G401 (cell line): Measurements from ENCODE around the gene ZNF764. TPM values are rescaled to one million over a fixed set of nuclear protein-coding genes. Genes with fewer than 3 reads are reported as not detected.
A peak's percentile ranks its signal among the peaks of the same experiment; 100 is the strongest.
"Not testable (repeated sequence)": the region's sequence is repeated elsewhere in the genome, so short reads cannot be mapped to it uniquely, and the experiment has no call there.

ENCODE experiments used
- DNase-seq: peaks from one replicate; pipeline ENCODE4 v3.0.0-alpha.2; 2015; ENCODE audit warnings: low spot score
- in situ Hi-C: cut with HindIII; loops from 2 replicates; pipeline ENCODE4 v1.10.0; 2016; ENCODE audit warnings: low sequenced_read_pairs, mixed read lengths
- total RNA-seq: library from RNA; depleted of rRNA; stranded (reverse); fragments of >200 nt; shearing (Covaris generic); gene quantifications from 2 replicates; pipeline ENCODE4 v1.2.3, GENCODE V29; 2014; rRNA removed

The ZNF764 gene
- total RNA-seq = 5.3 and 9.5 TPM in 2 replicates

DNA sequence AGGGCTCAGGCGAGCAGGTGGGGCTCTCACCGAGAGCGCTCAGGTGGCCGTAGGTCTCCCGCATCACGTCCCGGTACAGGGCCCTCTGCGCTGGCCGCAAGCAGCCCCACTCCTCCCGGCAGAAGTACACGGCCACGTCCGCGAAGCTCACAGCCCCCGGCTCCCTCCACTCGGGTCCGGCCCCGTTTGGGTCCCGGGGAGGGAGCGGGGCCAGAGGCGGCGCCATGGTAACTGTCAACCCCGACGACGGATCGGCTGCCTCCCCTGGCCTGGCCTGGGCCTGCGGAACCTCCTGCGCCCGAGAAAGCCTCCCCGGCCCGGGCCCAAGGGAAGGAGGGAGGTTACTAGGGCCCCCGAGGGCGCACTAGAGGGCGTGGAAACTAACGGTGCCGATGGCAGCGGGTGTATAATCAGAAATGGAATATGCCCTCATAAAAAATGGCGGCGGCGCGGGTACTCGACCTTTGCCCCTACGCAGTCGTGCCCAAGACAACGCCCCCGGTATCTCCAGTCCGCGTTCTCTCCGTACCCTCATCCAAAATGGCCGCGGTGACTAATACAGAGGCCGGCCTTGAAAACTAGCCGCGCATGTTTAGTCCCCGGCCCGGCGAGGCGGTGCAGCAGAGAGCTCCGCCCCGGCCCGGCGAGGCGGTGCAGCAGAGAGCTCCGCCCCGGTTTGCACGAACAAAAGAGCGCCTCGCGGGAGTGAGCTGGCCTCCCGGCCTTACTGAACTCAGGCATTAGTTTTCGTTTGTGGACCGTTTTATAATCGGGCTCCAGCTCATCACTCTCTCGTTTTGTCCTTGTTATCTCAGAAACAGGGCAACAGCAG lies at the start of gene ZNF764:
Gene ZNF764 (minus strand): TSS at position 418 of the 832 bp plus-strand sequence. CDS start 192 bp downstream, at position 226.
- in situ Hi-C loops = no loop called here
- peak; percentile 99 for DNase-seq

DNA sequence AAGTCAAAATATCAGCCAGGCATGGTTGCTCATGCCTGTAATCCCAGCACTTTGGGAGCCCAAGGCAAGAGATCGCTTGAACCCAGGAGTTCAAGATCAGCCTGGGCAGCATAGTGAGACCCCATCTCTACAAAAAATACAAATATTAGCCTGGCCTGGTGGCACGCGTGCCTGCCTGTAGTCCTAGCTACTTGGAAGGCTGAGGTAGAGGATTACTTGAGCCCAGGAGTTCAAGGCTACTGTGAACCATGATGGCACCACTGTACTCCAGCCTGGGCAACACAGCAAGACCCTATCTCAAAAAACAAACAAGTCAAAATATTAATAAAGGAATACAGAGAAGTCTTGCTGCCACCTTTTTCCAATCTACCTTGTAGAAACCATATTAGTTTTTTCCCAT lies 47.8 kb upstream of the ZNF764 start:
- in situ Hi-C loops = no loop called here
- no peak for DNase-seq

DNA sequence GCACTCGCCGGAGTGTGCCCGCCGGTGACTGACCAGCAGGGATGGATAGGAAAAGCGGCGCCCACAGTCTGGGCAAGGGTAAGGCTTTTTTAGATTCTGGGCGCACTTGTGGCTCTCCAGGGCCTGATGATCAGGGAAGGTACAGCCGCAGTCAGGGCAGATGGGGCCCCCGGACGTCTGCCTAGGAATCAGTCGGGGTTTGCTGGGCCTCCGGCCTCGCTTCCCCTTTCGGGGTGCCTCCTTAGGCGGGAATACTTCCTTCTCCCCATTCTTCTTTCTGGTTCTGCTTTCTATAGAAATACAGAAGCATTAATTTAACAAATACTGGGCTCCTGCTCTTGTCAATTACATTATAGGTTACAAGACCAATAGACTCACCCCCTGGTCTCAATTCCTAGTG lies 47.0 kb upstream of the ZNF764 start:
- DNase-seq = no peak
- in situ Hi-C loops = no loop called here

DNA sequence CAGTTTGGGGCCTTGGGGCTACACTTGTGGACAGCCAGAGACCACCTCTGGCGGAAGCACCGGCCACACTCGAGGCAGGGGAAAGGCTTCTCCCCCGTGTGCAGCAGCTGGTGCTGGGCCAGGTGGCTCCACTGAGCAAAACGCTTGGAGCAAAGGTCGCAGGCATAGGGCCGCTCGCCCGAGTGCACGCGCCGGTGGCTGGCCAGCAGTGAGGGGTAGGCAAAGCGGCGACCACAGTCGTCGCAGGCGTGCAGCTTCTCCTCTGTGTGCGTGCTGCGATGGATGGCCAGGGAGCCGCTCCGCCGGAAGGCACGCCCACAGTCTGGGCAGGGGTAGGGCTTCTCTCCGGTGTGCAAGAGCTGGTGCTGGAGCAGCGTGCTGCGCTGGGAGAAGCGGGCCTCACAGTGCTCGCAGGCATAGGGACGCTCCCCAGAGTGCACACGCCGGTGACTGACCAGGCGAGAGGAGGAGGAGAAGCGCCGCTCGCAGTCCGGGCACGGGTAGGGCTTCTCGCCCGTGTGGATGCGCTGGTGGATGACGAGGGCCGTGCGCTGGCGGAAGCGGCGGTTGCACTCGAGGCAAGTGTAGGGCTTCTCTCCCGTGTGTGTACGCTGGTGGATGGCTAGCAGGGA lies 46.3 kb upstream of the ZNF764 start:
- in situ Hi-C loops = no loop called here
- no peak for DNase-seq

- no peak for DNase-seq
- in situ Hi-C loops = no loop called here
These were observed 45.8 kb upstream of the ZNF764 start for GRCh38 chr16:30603945-30604315.

GRCh38 chr16:30602616-30603277 lies 44.6 kb upstream of the ZNF764 start:
- no peak for DNase-seq
- in situ Hi-C loops = no loop called here

- in situ Hi-C loops = no loop called here
- no peak for DNase-seq
These were observed 43.8 kb upstream of the ZNF764 start for GRCh38 chr16:30601966-30602365.

GRCh38 chr16:30600929-30601328 lies 42.8 kb upstream of the ZNF764 start:
- no peak for DNase-seq
- in situ Hi-C loops = no loop called here

GRCh38 chr16:30600215-30600614 lies 42.0 kb upstream of the ZNF764 start:
- DNase-seq = no peak
- in situ Hi-C loops = no loop called here

- no peak for DNase-seq
- in situ Hi-C loops = no loop called here
These were observed 34.7 kb upstream of the ZNF764 start for GRCh38 chr16:30592871-30593270.

DNA sequence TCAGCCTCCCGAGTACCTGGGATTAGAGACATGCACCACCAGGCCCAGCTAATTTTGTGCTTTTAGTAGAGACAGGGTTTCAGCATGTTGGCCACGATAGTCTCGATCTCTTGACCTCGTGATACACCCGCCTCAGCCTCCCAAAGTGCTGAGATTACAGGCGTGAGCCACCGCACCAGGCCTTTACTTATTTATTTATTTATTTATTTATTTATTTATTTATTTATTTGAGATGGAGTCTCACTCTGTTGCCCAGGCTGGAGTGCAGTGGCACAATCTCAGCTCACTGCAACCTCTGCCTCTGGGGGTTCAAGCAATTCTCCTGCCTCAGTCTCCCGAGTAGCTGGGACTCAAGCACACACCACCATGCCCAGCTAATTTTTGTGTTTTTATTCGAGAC lies 32.7 kb upstream of the ZNF764 start:
- DNase-seq = not testable (repeated sequence)

DNA sequence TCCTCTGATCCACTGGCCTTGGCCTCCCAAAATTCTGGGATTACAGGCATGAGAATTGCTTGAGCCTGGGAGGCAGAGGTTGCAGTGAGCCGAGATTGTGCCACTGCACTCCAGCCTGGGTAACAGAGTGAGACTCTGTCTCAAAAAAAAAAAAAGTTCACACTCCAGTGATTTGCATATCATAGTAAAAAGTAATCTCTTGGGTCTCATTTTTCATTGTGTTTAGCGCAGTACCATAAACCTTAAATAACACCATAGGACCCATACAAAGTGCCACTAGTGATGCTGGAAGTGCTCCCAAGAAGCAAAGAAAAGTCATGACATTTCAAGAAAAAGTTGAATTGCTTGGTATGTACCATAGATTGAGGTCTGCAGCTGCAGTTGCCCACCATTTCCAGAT lies 31.4 kb upstream of the ZNF764 start:
- in situ Hi-C loops, DNase-seq: not testable (repeated sequence)

More for the DNA sequence above, 32.7 kb upstream of the ZNF764 start:
- in situ Hi-C loops = not testable (repeated sequence)

- DNase-seq = no peak
- in situ Hi-C loops = no loop called here
These were observed 30.5 kb upstream of the ZNF764 start for GRCh38 chr16:30588651-30589050.

DNA sequence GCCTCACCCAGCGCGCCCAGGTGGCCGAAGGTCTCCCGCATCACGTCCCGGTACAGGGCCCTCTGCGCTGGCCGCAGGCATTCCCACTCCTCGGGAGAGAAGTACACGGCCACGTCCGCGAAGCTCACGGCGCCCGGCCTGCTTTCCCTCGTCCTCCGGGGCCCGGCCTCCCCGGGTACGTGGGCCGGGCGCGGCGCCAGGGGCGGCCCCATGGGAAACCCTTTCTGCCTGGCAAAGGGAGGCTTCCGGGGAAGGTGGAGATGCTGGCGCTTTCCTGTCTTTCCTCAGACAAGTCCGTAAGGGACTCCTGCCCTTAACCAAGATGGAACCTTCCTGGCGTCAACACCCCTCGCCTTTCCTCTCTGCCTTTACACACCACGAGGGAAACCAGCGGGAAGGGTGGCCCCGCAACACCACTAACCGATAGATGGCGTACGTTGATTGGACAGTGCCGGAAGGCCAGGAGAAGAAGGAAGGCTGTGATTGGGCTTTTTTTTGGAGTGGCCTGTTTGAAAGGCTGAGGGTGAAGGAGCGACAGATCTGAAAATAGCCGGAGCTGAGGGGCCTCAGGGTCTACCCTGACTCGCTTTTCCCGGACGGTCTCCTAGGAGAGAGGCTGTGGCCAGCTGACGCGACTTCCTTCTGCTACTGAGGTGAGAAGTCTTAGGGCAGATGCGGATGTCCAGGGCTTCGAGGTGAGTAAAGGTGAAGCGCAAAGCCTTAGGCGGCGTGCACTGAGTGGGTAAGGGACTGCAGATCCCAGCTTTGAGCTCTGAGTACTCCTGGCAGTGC lies 27.4 kb upstream of the ZNF764 start, which contains the start of gene ZNF785:
Gene ZNF785 (minus strand): TSS at position 298 of the 792 bp plus-strand sequence. CDS start 86 bp downstream, at position 212.
- in situ Hi-C loops = no loop called here
- DNase-seq = peak; percentile 99

DNA sequence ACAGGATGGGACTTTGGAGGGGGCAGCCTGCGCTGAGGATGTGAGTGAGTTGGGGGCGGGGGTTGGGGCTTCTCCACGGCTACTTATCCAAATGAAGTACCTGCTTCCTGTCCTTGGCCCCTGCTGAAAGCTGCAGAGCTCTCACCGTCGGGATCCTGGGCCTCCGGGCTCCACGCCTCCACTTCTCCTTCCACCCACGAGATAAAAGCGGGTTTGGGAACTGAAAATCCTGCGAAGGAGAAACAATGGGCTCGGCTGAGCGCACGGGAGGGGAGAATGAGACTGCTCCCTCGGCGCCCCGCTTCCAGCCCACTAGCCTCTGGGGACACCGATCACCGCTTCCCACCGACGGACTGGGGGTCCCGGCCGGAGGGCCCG lies 26.8 kb upstream of the ZNF764 start:
- no peak for DNase-seq
- in situ Hi-C loops = no loop called here

DNA sequence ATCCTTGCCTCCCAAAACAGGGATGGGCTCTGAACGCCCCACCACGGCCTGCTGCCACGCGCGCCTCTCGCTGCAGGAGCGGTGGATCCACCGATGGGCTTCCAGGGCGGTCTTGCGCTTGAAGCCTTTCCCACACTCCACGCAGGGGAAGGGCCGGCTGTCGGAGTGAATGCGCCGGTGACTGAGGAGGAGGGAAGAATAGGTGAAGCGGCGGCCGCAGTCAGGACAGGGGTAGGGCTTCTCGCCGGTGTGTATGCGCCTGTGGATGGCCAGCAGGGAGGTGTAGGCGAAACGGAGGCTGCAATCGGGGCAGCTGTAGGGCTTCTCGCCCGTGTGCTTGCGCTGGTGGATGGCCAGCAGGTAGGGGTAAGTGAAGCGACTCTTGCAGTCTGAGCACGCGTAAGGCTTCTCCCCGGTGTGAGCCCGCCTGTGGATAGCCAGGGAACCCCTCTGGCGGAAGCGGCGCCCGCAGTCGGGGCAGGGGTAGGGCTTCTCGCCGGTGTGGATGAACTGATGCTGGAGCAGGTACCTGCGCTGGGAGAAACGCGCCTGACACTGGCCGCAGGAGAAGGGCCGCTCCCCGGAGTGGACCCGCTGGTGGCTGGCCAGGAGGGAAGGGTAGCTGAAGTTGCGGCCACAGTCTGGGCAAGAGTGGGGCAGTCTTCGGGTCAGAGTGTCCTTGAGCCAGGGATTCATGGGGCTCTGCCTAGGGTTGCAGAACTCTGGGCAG lies 24.6 kb upstream of the ZNF764 start:
- in situ Hi-C loops = no loop called here
- no peak for DNase-seq

DNA sequence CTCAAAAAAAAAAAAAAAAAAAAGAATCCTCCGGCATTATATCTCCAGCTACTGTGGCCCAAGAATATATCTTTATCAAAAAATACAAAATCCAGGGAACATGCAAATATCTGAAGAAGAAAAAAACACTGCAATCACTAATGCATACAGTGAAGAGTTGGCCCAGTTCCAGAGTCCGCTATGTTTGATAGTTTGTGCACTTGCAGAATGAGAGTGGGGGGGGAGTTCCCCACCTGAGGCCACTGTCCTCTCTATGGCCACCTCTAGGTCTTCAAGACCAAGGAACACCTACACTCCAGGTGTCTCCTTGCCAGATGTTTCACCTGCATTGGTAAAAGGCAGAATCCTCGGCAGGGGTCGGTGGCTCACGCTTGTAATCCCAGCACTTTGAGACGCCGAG lies 23.3 kb upstream of the ZNF764 start:
- DNase-seq = no peak
- in situ Hi-C loops = no loop called here

DNA sequence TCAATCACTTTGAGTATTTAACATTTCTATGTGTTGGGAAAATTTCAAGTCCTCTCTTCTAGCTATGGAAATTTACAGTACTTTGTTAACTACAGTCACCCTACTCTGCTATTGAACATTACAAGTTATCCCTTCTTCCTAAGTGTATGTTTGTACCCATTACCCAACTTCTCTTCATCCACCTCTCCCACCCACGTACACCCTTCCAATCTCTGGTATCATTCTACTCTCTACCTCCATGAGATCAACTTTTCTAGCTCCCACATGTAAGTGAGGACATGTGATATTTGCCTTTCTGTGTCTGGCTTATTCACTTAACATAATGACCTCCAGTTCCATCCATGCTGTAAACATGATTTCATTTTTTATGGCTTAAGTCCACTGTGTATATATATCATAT lies 16.5 kb upstream of the ZNF764 start:
- no peak for DNase-seq
- in situ Hi-C loops = no loop called here
